Gastrocnemius medialis (tissue), 4 donors: Measurements from ENCODE around the gene PSMD1.

Source experiments
- CTCF ChIP-seq, 5 experiments: fragments of 450-650 bp in 3 of 5; fragments of 200-600 bp in 2 of 5; sonication (generic) in 2 of 5; IDR thresholded peaks in 4 of 5; conservative IDR thresholded peaks in 1 of 5; 1 replicate in 4 of 5; 2 replicates in 1 of 5; pipeline ENCODE4 v1.5.1; 2016 to 2019; ENCODE audit warnings: antibody characterized with exemption in 5 of 5, mild to moderate bottlenecking in 3 of 5, moderate library complexity in 3 of 5
- POLR2A ChIP-seq, 2 donors: fragments of 450-650 bp; IDR thresholded peaks; one replicate each; pipeline ENCODE4 v1.6.1; 2017; ENCODE audit warnings: antibody characterized with exemption in 2 of 2, mild to moderate bottlenecking in 2 of 2, moderate library complexity in 2 of 2

GRCh38 chr2:231163414-231164095 lies 106.9 kb downstream of the PSMD1 start:
- TF ChIP-seq CTCF (IDR thresholded peaks at IDR 0.05 in 4 of 5, conservative IDR thresholded peaks at IDR 0.05 in 1 of 5) (no peak), POLR2A (IDR thresholded peaks at IDR 0.05) (no peak)
